ENCODE measurements around the gene GULP1.

DNA sequence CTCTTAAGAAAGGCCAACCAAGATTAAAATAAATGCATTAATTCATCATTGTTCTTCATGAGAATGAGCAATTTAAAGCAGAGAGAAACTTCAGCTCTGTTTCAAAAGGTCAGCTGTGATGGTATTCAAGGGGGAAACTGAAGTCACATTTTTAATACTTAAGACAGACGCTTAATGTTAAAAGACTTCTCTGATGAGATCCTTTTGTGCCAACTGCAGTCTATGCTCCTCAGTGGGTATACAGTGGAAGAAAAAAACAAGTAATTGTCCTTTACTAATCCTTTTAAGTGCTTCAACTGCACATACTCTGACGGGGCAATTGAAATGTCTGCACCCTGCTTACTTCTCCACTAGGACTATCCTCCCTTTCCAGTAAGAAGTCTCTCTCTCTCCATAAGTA is 309.7 kb downstream of the GULP1 start:
- TF ChIP-seq KDM1A (IDR thresholded peaks at IDR 0.05; ENCODE audit: borderline replicate concordance) = no peak
- no peak for TF ChIP-seq POLR2A (IDR thresholded peaks at IDR 0.05; ENCODE audit: low read depth, low read length)
- no peak for TF ChIP-seq CTCF (IDR thresholded peaks at IDR 0.05 in 2 of 3, conservative IDR thresholded peaks at IDR 0.05 in 1 of 3; ENCODE audit: control insufficient read depth in 2 of 3, extremely low read depth in 1 of 3, insufficient read depth in 1 of 3, low read depth in 3 of 3, low read length in 3 of 3)
- no peak for TF ChIP-seq REST (IDR thresholded peaks at IDR 0.05; ENCODE audit: low read depth, low read length)
- no peak for TF ChIP-seq EP300 (IDR thresholded peaks at IDR 0.05; ENCODE audit: borderline replicate concordance in 1 of 2, control insufficient read depth in 1 of 2, low read depth in 2 of 2, low read length in 2 of 2)
- no peak for TF ChIP-seq SIN3A (IDR thresholded peaks at IDR 0.05; ENCODE audit: low read depth, low read length)
- TF ChIP-seq BRCA1 (IDR thresholded peaks at IDR 0.05; ENCODE audit: low read depth, low read length) = no peak
- TF ChIP-seq HCFC1 (IDR thresholded peaks at IDR 0.05; ENCODE audit: low read length) = no peak
- TF ChIP-seq FOS (IDR thresholded peaks at IDR 0.05; ENCODE audit: borderline replicate concordance, extremely low read depth, insufficient read length) = no peak
